NCI-H146 treated with DMSO at 0.1 percent for 48 hours (cell line): ENCODE results near the gene UQCRFS1.

ENCODE experiments used
- DNase-seq: peaks from one replicate; lab custom pipeline; 2025; ENCODE audit not compliant: unreplicated experiment; lab: John Stamatoyannopoulos, UW

UQCRFS1 gene

GRCh38 chr19:29170554-29170953 lies 42.4 kb downstream of the UQCRFS1 start:
- no peak for DNase-seq

DNA sequence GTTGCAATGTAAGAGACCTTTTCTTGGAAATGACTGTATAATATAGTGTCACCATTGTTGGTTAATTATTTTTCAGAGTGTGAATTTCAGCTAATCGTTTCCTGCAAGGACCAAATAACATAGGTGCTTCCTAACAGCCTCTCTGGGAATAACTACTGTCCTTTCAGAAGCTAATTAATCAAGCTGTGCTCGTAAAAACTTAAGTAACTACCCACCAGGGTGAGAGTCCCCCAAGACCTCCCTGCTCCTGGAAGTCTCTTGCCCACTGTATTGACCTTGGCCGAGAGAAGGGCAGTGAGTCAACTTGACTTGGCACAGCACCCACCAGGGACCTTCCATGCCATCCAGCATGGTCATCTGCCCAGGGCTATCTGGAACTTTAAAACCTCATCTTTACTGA lies 50.3 kb downstream of the UQCRFS1 start:
- no peak for DNase-seq

- DNase-seq, result no peak
Measured at GRCh38 chr19:29155683-29156082, 57.3 kb downstream of the UQCRFS1 start.
